Activated naive CD8-positive, alpha-beta T cell treated with anti-CD3 and anti-CD28 coated beads, Interleukin-2, amount 50 U/mL, for 24 hours (primary cell): ENCODE measurements around the gene LITAFD.

Source experiments
- ATAC-seq: fragments of 150-1000 bp; cut with Tn5 transposase; one replicate; pipeline ENCODE4 v1.10.0; 2021
- DNase-seq: peaks from one replicate; pipeline ENCODE4 v3.0.0; 2021
- H3K27ac Mint-ChIP-seq: one replicate; pipeline ENCODE4 v1.8.0; 2021; ENCODE audit warnings: mild to moderate bottlenecking, mixed read lengths
- H3K27me3 Mint-ChIP-seq: one replicate; pipeline ENCODE4 v1.8.0; 2021; ENCODE audit warnings: mixed read lengths
- H3K36me3 Mint-ChIP-seq: one replicate; pipeline ENCODE4 v1.8.0; 2021; ENCODE audit warnings: low read depth, mixed read lengths
- H3K4me1 Mint-ChIP-seq: one replicate; pipeline ENCODE4 v1.8.0; 2021; ENCODE audit warnings: mixed read lengths
- H3K4me3 Mint-ChIP-seq: one replicate; pipeline ENCODE4 v1.8.0; 2021; ENCODE audit warnings: mild to moderate bottlenecking, moderate library complexity, mixed read lengths
- H3K9me3 Mint-ChIP-seq: one replicate; pipeline ENCODE4 v1.8.0; 2021; ENCODE audit warnings: mixed read lengths

Gene LITAFD

DNA sequence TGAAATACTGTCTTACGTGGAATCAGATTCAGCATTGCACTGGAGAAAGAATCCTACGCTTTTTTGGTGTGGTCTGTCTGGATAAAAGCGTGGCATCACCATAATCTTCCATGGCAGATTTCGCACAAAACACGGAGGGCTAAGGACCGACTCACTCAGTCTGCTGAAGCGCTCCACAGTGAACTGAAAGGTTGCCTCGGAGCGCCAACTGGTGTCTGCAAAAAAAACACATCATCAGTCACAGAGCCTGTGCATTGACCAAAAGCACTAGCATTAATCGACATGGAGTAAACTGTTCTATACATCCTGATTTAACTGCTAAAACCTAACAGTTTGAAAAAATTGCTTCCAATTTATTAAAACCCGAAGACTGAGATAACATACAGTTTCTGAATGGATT lies 41.0 kb downstream of the LITAFD start:
- H3K27me3 Mint-ChIP-seq = no peaks in the 10 kb centered on the region
- no peak overlapping the region for H3K27ac Mint-ChIP-seq
- peaks cover 74% of the 10 kb centered on the region for H3K36me3 Mint-ChIP-seq
- no peak for DNase-seq
- no peaks in the 10 kb centered on the region for H3K9me3 Mint-ChIP-seq
- no peak for ATAC-seq
- H3K4me3 Mint-ChIP-seq = no peak overlapping the region
- H3K4me1 Mint-ChIP-seq = peaks cover 66% of the 10 kb centered on the region

GRCh38 chr16:8924214-8924613 lies 42.1 kb downstream of the LITAFD start:
- peak overlapping the region; percentile 75 for H3K27ac Mint-ChIP-seq
- H3K9me3 Mint-ChIP-seq = no peaks in the 10 kb centered on the region
- ATAC-seq (no peak), DNase-seq (no peak)
- H3K4me3 Mint-ChIP-seq = no peak overlapping the region
- H3K27me3 Mint-ChIP-seq = no peaks in the 10 kb centered on the region
- peaks cover 75% of the 10 kb centered on the region for H3K36me3 Mint-ChIP-seq
- peaks cover 72% of the 10 kb centered on the region for H3K4me1 Mint-ChIP-seq

GRCh38 chr16:8925455-8925854 lies 43.3 kb downstream of the LITAFD start:
- no peak overlapping the region for H3K4me3 Mint-ChIP-seq
- H3K4me1 Mint-ChIP-seq = peaks cover 64% of the 10 kb centered on the region
- DNase-seq (no peak), ATAC-seq (no peak)
- H3K27ac Mint-ChIP-seq = no peak overlapping the region
- H3K27me3 Mint-ChIP-seq = no peaks in the 10 kb centered on the region
- H3K36me3 Mint-ChIP-seq = peaks cover 73% of the 10 kb centered on the region
- no peaks in the 10 kb centered on the region for H3K9me3 Mint-ChIP-seq

GRCh38 chr16:8926827-8927226 lies 44.7 kb downstream of the LITAFD start:
- H3K9me3 Mint-ChIP-seq = no peaks in the 10 kb centered on the region
- no peak for DNase-seq
- no peaks in the 10 kb centered on the region for H3K27me3 Mint-ChIP-seq
- peaks cover 58% of the 10 kb centered on the region for H3K4me1 Mint-ChIP-seq
- no peak overlapping the region for H3K27ac Mint-ChIP-seq
- H3K36me3 Mint-ChIP-seq = peaks cover 62% of the 10 kb centered on the region
- H3K4me3 Mint-ChIP-seq = no peak overlapping the region
- ATAC-seq = no peak

DNA sequence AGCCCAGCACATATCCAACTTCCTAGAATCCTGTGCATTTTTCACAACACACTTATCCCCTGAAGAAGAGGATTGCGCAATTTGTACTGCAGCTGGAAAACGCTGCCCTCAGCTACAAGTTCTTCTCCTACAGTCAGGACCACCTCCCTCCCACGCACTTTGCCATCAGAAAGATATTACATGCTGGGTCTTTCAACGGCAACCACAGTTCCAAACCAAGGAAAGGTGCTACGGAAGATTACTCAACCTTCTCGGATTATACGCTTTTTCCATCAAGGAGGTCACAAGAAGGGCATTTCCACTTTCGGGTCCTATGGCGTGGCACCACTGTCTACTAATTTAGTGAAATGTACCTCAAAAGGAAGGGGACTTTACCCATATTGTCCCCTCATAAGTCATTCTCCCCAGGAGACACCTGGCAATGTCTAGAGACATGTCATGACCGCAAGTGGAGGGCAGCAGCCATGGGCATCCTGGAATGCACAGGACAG lies 46.4 kb downstream of the LITAFD start:
- Mint-ChIP-seq H3K4me3 (no peak overlapping the region), H3K27ac (peak overlapping the region; percentile 84), H3K27me3 (no peaks in the 10 kb centered on the region), H3K36me3 (peaks cover 51% of the 10 kb centered on the region), H3K4me1 (peaks cover 59% of the 10 kb centered on the region), H3K9me3 (no peaks in the 10 kb centered on the region)
- DNase-seq (peak; percentile 64), ATAC-seq (peak; percentile 96)

- DNase-seq (no peak), ATAC-seq (no peak)
- Mint-ChIP-seq H3K4me3 (no peak overlapping the region), H3K27me3 (no peaks in the 10 kb centered on the region), H3K27ac (peak overlapping the region; percentile 84), H3K9me3 (no peaks in the 10 kb centered on the region), H3K36me3 (peaks cover 49% of the 10 kb centered on the region), H3K4me1 (peaks cover 60% of the 10 kb centered on the region)
Observed at GRCh38 chr16:8929086-8929748, 47.1 kb downstream of the LITAFD start.

- H3K27ac Mint-ChIP-seq = no peak overlapping the region
- H3K4me3 Mint-ChIP-seq = no peak overlapping the region
- no peaks in the 10 kb centered on the region for H3K27me3 Mint-ChIP-seq
- DNase-seq (peak; percentile 55), ATAC-seq (no peak)
- H3K4me1 Mint-ChIP-seq = peaks cover 65% of the 10 kb centered on the region
- no peaks in the 10 kb centered on the region for H3K9me3 Mint-ChIP-seq
- peaks cover 31% of the 10 kb centered on the region for H3K36me3 Mint-ChIP-seq
Observed at GRCh38 chr16:8931859-8932258, 49.7 kb downstream of the LITAFD start.

GRCh38 chr16:8934601-8935000 lies 52.5 kb downstream of the LITAFD start:
- H3K27ac Mint-ChIP-seq = no peak overlapping the region

More at GRCh38 chr16:8934601-8935000, 52.5 kb downstream of the LITAFD start:
- ATAC-seq = no peak
- Mint-ChIP-seq H3K27me3 (no peaks in the 10 kb centered on the region), H3K4me3 (no peak overlapping the region), H3K4me1 (peaks cover 69% of the 10 kb centered on the region), H3K9me3 (no peaks in the 10 kb centered on the region), H3K36me3 (peaks cover 11% of the 10 kb centered on the region)
- no peak for DNase-seq
